ENCODE data around the gene NOL4L.

The NOL4L gene

DNA sequence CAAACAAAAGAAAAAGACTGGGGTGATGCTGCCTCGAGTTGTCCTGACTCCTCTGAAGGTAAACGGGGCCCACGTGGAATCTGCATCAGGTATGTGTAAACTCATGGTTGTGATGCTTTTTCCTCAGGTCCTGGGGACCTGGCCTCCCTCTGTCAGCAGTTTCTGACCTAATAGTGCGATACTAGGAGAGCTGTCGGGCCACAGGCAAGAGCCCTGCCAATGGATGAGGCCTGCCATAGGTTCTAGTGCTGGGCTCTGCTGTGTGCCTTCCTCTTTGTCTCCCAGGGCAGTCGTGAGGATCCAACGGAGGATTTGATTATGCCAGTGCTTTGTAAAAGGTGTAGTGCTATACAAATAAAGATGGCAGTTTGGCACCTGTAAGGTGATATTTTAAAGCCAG is 155.8 kb downstream of the NOL4L start:
- no peaks in the 10 kb centered on the region for H4K20me1 ChIP-seq (ENCODE audit: insufficient read depth, low read length)

DNA sequence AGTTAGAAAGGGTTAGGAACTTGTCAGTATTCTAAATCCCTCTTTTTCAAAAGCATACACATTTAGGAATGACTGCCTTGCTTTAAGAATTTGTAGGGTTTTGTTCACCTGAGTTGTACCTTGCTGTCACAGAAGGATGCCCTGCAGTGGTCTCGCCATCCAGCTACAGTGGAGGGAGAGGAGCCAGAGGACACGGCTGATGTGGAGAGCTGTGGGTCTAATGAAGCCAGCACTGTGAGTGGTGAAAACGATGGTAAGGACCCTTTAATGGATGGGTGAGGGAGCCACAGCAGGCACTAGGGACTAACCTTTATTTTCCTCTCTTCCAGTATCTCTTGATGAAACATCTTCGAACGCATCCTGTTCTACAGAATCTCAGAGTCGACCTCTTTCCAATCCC is 157.1 kb downstream of the NOL4L start:
- H3F3A ChIP-seq (ENCODE audit: insufficient read depth, low read length): no peaks in the 10 kb centered on the region
- no peaks in the 10 kb centered on the region for H3K9me2 ChIP-seq (ENCODE audit: low read depth, low read length)
- H2AFZ ChIP-seq (ENCODE audit: low read length): no peak overlapping the region
- no peaks in the 10 kb centered on the region for H3K4me1 ChIP-seq (ENCODE audit: insufficient read depth, low read length, severe bottlenecking)
- H3K4me2 ChIP-seq (ENCODE audit: low read length): no peak overlapping the region
- H3K9ac ChIP-seq (ENCODE audit: low read length): no peak overlapping the region
- peaks cover 89% of the 10 kb centered on the region for H3K36me3 ChIP-seq (ENCODE audit: insufficient read depth, low read length)
- no peaks in the 10 kb centered on the region for H3K9me3 ChIP-seq (ENCODE audit: low read length)
- no peaks in the 10 kb centered on the region for H4K20me1 ChIP-seq (ENCODE audit: insufficient read depth, low read length)
- peaks cover 13% of the 10 kb centered on the region for H3K79me2 ChIP-seq (ENCODE audit: insufficient read depth, low read length)
- H3K4me3 ChIP-seq (ENCODE audit: low read depth, low read length, poor library complexity, severe bottlenecking): no peak overlapping the region
- TF ChIP-seq EZH2 (IDR thresholded peaks at IDR 0.05; ENCODE audit: borderline replicate concordance, low read length): no peak
- TF ChIP-seq CTCF (IDR thresholded peaks at IDR 0.05; ENCODE audit: low read length): no peak
- no peak overlapping the region for H3K27ac ChIP-seq (ENCODE audit: low read depth, low read length, poor library complexity, severe bottlenecking)
- H3K27me3 ChIP-seq (ENCODE audit: insufficient read depth, low read length): no peaks in the 10 kb centered on the region

More for the DNA sequence above, 155.8 kb downstream of the NOL4L start:
- Histone ChIP-seq H3K27me3 (ENCODE audit: insufficient read depth, low read length) (no peaks in the 10 kb centered on the region), H3K36me3 (ENCODE audit: insufficient read depth, low read length) (peaks cover 93% of the 10 kb centered on the region), H3K27ac (ENCODE audit: low read depth, low read length, poor library complexity, severe bottlenecking) (no peak overlapping the region), H3K9me2 (ENCODE audit: low read depth, low read length) (no peaks in the 10 kb centered on the region), H2AFZ (ENCODE audit: low read length) (no peak overlapping the region), H3K9ac (ENCODE audit: low read length) (no peak overlapping the region), H3K79me2 (ENCODE audit: insufficient read depth, low read length) (peaks cover 13% of the 10 kb centered on the region; the same call in 1 of the 2 replicates), H3K4me1 (ENCODE audit: insufficient read depth, low read length, severe bottlenecking) (no peaks in the 10 kb centered on the region), H3F3A (ENCODE audit: insufficient read depth, low read length) (no peaks in the 10 kb centered on the region), H3K4me2 (ENCODE audit: low read length) (no peak overlapping the region), H3K4me3 (ENCODE audit: low read depth, low read length, poor library complexity, severe bottlenecking) (no peak overlapping the region), H3K9me3 (ENCODE audit: low read length) (no peaks in the 10 kb centered on the region)
- TF ChIP-seq CTCF (IDR thresholded peaks at IDR 0.05; ENCODE audit: low read length) (no peak), EZH2 (IDR thresholded peaks at IDR 0.05; ENCODE audit: borderline replicate concordance, low read length) (no peak)

DNA sequence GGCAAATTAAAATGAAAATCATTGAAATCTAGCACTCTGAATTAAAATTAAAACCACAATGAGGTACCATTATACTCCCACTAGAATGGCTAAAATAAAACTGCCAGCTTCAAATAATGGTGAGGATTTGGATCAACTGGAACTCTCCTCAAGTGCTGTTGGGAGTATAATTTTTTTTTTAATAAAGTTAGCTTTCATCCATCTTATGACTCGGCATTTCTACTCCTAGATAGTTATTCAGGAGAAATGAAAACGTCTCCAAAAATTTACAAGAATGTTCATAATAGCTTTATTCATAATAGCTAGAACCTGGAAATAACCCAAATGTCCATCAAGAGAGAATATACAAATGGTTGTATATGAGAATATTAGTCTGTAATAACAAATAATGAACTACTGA is 163.8 kb downstream of the NOL4L start:
- H3K27ac ChIP-seq (ENCODE audit: low read depth, low read length, poor library complexity, severe bottlenecking): no peak overlapping the region
- no peak overlapping the region for H3K9ac ChIP-seq (ENCODE audit: low read length)
- peaks cover 48% of the 10 kb centered on the region for H3K79me2 ChIP-seq (ENCODE audit: insufficient read depth, low read length)
- H3K4me3 ChIP-seq (ENCODE audit: low read depth, low read length, poor library complexity, severe bottlenecking): no peak overlapping the region
- TF ChIP-seq CTCF (IDR thresholded peaks at IDR 0.05; ENCODE audit: low read length): no peak
- no peak for TF ChIP-seq EZH2 (IDR thresholded peaks at IDR 0.05; ENCODE audit: borderline replicate concordance, low read length)
- no peaks in the 10 kb centered on the region for H4K20me1 ChIP-seq (ENCODE audit: insufficient read depth, low read length)
- H2AFZ ChIP-seq (ENCODE audit: low read length): no peak overlapping the region
- no peaks in the 10 kb centered on the region for H3K9me3 ChIP-seq (ENCODE audit: low read length)
- peaks cover 39% of the 10 kb centered on the region for H3K36me3 ChIP-seq (ENCODE audit: insufficient read depth, low read length)
- H3K9me2 ChIP-seq (ENCODE audit: low read depth, low read length): no peaks in the 10 kb centered on the region
- H3K4me2 ChIP-seq (ENCODE audit: low read length): no peak overlapping the region
- no peaks in the 10 kb centered on the region for H3K4me1 ChIP-seq (ENCODE audit: insufficient read depth, low read length, severe bottlenecking)
- H3F3A ChIP-seq (ENCODE audit: insufficient read depth, low read length): no peaks in the 10 kb centered on the region
- H3K27me3 ChIP-seq (ENCODE audit: insufficient read depth, low read length): no peaks in the 10 kb centered on the region
